ENCODE results near the gene OR10G7.

OR10G7 gene, protein sequence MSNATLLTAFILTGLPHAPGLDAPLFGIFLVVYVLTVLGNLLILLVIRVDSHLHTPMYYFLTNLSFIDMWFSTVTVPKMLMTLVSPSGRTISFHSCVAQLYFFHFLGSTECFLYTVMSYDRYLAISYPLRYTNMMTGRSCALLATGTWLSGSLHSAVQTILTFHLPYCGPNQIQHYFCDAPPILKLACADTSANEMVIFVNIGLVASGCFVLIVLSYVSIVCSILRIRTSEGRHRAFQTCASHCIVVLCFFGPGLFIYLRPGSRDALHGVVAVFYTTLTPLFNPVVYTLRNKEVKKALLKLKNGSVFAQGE

DNA sequence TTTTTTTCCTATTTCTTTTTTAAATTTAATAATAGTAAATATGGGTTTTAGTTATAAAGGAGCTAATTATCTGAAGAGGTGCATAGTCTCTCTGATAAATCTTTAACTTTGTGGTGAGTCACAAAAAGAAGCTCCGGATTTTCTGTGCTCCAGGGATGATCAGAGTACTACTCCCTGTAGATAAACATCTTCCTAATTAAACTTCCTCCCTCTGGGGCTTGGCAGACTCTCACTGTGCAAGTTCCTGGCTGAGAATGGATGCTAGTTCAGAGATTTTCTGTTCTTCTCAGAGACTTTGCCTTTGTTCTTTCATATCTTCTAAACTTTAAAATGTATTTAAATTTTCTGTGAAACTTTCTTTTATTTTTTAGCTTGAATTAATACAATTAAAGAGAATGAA lies at the start of gene OR10G7:
OR10G7 (minus strand) TSS at position 72 of the 400 bp plus-strand sequence. CDS start 2,324 bp downstream, outside the sequence.
- no peak for TF ChIP-seq POLR2A (IDR thresholded peaks at IDR 0.05; ENCODE audit: low read length)
- TF ChIP-seq GATA1 (IDR thresholded peaks at IDR 0.05; ENCODE audit: low read depth, low read length): no peak
- DNase-seq: no peak

DNA sequence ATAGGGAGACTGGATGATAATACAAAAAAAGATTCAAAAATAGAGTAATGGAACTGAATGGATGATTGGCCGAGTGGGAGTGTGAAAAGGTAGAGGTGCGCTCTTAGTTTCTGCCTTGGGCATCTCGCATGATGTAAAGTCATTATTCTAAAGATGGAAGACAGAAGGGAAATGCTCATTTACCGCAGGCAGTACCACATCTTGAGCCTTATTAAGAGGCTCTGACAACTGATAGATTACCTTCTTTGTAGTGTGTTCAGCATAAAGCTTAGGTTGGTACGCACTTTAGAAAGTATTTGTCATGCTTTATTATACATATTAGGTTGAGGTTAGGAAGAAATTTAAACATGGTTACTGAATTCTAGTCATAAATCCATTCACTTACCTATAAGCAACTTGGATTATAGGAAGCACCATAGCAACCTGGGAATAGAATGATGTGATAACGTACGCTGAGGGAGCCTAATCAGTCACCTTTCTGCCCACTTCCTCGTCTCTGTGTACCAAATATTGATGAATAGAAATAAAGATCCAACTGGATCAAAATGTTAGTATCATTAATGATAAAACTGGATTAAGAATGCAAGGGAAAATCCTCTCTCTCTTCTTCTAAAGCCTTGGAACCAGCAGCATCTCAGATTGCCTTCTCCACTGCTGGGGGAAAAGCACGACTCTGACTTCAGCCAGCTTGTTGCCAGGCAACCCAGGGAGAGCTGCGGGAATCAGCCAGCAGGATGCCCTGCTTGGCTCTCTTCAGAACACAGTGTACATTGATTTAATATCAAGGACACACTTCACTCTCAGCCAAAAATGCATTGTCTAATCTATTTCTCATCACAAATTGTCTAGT lies 45.1 kb upstream of the OR10G7 start:
- DNase-seq: peak; percentile 12 to 20
- no peak for TF ChIP-seq POLR2A (IDR thresholded peaks at IDR 0.05; ENCODE audit: low read length)
- no peak for TF ChIP-seq GATA1 (IDR thresholded peaks at IDR 0.05; ENCODE audit: low read depth, low read length)

DNA sequence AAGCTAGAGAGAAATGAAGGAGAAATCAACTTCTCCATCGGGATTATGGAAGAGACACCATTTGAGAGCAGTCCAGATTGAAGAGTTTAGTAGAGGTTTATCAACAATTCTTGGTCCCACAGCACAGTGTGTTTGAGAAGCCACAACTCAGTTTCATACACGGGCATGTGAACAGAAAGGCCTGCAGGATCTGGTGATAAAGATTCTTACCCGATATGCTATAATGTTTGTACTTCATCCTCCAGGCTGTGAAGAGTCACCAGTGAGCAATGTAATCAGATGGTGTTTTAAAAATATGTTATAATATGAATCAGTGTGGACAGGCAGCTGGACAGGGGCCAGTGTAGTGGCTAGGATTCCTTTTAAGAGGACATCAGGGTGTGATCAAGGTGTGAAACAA lies 44.5 kb upstream of the OR10G7 start:
- TF ChIP-seq POLR2A (IDR thresholded peaks at IDR 0.05; ENCODE audit: low read length) (no peak), GATA1 (IDR thresholded peaks at IDR 0.05; ENCODE audit: low read depth, low read length) (no peak)
- DNase-seq: no peak

DNA sequence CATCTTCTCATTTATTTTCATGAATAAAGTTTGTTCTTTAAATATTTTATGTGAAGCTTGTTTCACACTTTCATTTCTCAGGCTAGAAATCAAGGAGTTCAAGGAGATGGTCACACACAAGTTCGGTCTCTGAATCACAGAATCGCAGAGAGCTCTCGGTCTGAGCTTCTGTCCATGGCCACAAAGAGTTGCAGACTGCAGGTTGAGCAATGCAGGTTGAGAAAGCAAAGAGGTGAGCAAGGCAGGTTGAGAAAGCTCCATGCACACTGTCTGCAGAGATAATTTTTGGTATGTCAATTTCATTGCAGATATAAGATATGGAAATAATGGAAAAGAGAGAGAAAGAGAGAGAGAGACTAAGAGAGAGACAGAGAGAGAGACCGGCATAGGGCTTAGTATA lies 41.2 kb upstream of the OR10G7 start:
- TF ChIP-seq POLR2A (IDR thresholded peaks at IDR 0.05; ENCODE audit: low read length): no peak
- DNase-seq: no peak

DNA sequence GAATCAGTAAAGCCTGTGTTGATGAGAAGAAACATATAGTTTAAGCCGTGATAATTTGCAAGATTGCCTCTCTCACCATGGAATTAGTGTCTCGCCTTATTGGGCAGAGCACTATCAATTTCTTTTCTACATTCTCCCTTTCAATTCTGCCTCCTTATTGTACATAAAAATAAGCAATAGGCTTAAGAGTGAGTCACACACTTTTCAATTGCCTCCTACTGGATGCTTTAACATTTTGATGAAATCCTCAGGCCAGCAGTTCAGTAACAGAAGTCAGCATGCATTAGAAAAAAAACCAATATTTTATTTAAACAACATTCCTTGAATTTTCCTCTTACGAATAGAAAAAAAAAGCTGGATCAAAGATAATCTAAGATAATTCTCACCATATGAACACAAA lies 40.4 kb upstream of the OR10G7 start:
- peak; percentile 31 for TF ChIP-seq POLR2A (IDR thresholded peaks at IDR 0.05; ENCODE audit: low read length)
- TF ChIP-seq GATA1 (IDR thresholded peaks at IDR 0.05; ENCODE audit: low read depth, low read length): no peak
- peak in 1 of 2 experiments; percentile 41 for DNase-seq

DNA sequence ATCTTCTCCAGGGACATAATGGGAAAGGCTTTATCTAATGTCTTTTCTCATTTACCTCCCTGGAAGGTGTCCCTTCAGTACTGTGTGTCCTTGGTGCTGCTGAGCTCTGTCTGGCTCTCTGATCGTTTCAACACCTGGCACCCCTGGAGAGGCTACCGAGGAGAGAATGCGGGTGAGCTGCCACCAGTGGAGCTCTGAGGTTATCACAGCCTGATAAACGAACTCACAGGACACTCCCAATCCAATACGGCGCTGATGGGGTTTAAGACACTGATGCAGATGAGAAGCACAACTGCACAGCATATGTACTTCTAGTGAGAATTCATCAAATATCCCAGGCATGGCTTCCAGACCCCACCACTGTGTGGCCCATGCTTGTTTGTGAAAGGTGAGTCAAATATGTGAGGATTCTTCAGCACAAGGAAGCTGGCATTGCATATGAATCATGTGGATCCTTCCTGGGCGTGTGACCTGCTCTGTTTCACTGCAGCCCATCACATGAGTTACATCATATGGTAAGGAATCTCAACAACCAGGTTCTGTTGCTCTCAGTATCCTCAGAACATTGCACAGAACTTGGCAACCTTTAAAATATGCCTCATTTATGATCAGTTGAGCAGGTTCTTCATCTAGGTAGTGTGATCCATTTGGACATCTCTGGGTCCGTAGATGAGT lies 39.3 kb upstream of the OR10G7 start:
- TF ChIP-seq GATA1 (IDR thresholded peaks at IDR 0.05; ENCODE audit: low read depth, low read length): no peak
- TF ChIP-seq POLR2A (IDR thresholded peaks at IDR 0.05; ENCODE audit: low read length): no peak
- DNase-seq: peak; percentile 83 to 88

DNA sequence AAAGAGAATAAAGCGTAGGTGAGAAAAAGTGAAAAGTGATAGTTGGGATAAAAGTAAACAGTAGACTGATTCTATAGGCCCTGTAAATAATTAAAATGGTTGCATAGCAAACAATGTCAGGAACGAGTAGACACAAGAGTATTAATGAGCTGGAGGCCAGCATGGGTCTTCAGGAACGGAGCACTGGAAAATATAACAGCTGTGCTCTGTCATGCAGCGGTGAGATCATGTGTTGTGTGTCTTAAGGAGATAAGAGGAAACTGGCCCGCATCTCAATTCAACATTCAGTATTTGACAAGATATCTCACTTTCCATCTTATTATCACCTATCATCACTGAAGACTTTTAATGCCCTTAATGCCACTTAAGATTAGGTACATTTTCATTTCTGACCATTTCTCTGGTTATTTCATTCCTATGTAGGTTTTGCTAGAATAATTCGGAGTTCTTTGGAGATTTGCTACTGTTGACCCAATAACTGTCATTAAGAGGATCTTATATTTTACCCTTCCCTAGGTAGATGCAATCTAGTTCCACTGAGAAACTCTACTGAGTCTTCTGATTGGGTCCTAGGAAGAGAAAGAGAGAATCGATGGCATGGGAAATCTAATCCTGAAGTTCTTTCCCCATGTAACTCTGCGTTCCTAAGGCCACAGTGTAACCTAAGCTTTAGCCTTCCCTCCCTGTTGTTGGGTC lies 38.7 kb upstream of the OR10G7 start:
- peak; percentile 95 to 98 for DNase-seq
- TF ChIP-seq GATA1 (IDR thresholded peaks at IDR 0.05; ENCODE audit: low read depth, low read length) (peak; percentile 87), POLR2A (IDR thresholded peaks at IDR 0.05; ENCODE audit: low read length) (peak; percentile 89)

DNA sequence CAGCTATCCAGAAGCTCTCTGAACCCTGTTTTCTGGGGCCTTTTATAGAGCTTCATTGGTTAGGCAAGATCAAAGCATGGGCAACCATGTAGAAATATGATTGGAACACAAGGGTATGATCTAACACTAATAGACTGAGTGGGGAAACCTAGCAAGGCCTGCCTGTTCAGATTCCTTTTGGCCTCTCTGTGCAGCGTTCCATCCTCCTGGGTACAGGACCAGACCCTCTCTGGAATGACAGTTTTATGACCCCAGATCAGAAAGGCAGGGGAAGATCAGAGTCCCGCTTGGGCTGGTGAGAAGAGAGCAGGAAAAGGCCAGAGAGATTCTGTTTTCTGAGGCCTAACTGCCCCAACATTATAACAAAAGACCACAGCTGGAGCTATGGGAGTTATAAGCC lies 37.5 kb upstream of the OR10G7 start:
- DNase-seq: peak; percentile 37 to 54
- no peak for TF ChIP-seq GATA1 (IDR thresholded peaks at IDR 0.05; ENCODE audit: low read depth, low read length)

DNA sequence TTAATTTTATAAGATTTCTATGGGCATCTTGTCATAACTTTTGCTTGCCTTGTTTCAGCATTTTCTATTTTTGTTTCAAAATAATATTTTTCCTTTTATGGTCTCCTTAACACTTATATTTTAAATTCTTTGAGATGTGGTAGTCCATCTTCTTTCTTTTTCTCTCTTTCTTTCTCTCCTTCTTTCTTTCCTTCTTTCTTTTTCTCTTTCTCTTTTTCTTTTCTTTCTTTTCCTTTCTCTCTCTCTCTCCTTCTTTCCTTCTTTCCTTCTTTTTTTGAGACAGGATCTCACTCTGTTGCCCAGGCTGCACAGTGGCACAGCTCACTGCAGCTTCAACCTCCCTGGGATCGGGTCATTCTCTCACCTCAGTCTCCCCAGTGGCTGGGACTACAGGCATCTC lies 36.1 kb upstream of the OR10G7 start:
- TF ChIP-seq GATA1 (IDR thresholded peaks at IDR 0.05; ENCODE audit: low read depth, low read length) (no peak), POLR2A (IDR thresholded peaks at IDR 0.05; ENCODE audit: low read length) (no peak)
- DNase-seq: peak in 1 of 2 experiments; percentile 56

DNA sequence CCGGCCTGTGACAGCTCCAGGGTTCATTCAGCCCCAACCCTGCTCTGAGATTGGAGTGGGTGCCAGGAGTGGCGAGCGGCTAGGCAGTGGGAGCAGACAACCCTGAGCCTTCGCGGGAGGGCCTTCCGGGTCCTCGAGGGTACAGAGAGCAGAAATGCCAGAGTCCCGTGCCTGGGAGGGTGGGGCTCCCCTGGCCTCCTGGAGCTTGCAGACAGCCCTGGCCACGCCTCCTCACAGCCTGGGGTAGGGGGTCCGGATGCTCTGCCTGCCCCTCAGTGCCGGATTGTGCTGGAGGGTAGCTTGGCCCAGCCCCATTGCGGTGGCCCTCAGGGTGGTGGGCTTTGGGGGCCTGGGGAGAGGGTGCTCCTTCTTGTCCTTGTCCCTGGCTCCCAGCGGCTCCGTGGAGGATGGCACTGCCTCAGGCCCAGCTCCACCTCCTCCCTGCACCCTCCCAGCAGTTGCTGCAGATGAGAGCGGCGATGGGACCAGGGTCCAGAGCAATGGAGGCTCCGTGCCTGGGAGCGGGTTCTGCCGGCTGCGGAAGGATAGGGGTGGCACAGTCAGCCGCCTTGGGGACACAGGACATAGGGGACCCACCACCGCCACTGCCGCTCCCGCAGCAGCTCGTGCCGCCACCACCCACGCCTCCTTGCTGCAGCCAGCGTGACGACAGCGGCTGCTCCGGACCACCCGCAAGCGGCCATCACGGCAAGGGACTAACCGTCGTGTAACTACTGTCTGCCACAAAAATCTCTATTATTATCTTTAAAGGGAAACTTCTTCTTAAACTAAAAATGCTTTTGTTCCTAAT lies 34.9 kb upstream of the OR10G7 start:
- DNase-seq: peak; percentile 86 to 91
- TF ChIP-seq GATA1 (IDR thresholded peaks at IDR 0.05; ENCODE audit: low read depth, low read length) (no peak), POLR2A (IDR thresholded peaks at IDR 0.05; ENCODE audit: low read length) (peak; percentile 95)

DNA sequence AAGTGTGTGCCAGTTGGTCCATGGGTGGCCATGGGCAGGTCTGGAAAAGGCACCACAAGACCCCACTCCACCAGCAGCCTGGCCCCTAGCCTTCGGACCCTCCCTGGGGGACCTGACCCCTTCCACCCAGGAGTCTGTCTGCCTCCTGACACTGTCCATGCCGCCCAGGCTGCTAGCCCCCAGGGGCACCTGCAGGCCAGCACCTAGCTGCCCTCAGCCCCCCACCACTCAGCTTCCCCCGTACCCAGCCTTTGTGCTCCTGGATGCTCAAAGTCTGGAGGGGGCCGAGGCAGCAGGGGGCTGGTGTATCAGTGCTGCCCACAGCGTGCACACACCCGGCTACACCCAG lies 34.3 kb upstream of the OR10G7 start:
- no peak for DNase-seq
- TF ChIP-seq GATA1 (IDR thresholded peaks at IDR 0.05; ENCODE audit: low read depth, low read length): no peak
- no peak for TF ChIP-seq POLR2A (IDR thresholded peaks at IDR 0.05; ENCODE audit: low read length)

DNA sequence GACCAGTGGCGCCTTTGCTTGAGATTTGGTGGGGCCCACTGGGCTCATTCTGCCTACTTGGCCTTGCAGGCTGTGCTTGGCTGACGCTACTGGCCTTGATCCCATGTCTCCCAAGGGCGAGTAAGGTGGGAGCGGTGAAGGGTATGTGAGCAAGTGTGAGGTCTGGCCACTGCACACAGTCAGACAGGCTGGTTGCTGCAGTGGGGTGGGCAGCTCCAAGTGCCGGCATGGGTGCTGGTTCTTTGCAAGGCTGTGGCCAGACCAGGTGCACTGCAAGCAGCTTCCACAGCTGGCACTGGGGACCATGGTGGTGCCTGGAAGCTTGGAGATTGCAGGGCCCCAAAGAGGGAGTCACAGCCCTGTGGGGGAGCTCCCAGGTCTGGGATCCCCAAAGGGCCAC lies 33.4 kb upstream of the OR10G7 start:
- TF ChIP-seq GATA1 (IDR thresholded peaks at IDR 0.05; ENCODE audit: low read depth, low read length): no peak
- no peak for TF ChIP-seq POLR2A (IDR thresholded peaks at IDR 0.05; ENCODE audit: low read length)
- DNase-seq: peak in 1 of 2 experiments; percentile 36

DNA sequence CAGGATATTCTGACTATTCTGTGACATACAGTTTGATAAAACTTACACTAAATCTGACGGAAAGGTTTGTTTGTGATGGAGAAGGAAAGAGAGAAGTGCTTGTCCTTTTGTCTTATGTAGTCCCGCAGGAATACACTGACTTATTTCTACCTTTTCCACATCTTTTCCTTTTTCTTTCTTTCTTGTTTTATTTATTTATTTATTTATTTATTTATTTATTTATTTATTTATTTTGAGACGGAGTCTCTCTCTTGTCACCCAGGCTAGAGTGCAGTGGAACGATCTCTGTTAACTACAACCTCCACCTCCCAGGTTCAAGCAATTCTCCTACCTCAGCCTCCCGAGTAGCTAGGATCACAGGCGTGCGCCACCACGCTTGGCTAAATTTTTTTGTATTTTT lies 31.0 kb upstream of the OR10G7 start:
- no peak for TF ChIP-seq POLR2A (IDR thresholded peaks at IDR 0.05; ENCODE audit: low read length)
- TF ChIP-seq GATA1 (IDR thresholded peaks at IDR 0.05; ENCODE audit: low read depth, low read length): no peak
- DNase-seq: no peak
